GM12878 (cell line): ENCODE data around the gene MEIG1. TPM values are rescaled to one million over a fixed set of nuclear protein-coding genes. Genes with fewer than 3 reads are reported as not detected.

ENCODE experiments used
- ATAC-seq: fragments of 200-7000 bp; cut with Tn5 transposase; 3 replicates; pipeline ENCODE4 v1.9.1; 2020; ENCODE audit warnings: mild to moderate bottlenecking, moderate library complexity
- BruUV-seq: library from RNA; stranded (reverse); fragments of 400-500 nt; replicated peaks from 2 replicates; lab custom pipeline; 2021; lab: Mats Ljungman, UMichigan
- CTCF ChIA-PET: fragments of 300-600 bp; sonication (Branson Sonifier 250); formaldehyde crosslinking; extraction: SDS; loops from one replicate; lab custom pipeline; 2021; ENCODE audit warnings: inconsistent platforms; lab: Yijun Ruan, JAX
- POLR2A ChIA-PET: fragments of 350-600 bp; formaldehyde crosslinking; extraction: SDS; loops from one replicate; lab custom pipeline; 2021; ENCODE audit warnings: inconsistent platforms; lab: Charles Lee
- RAD21 ChIA-PET: fragments of 300-600 bp; sonication (Branson Sonifier 250); formaldehyde crosslinking; loops from one replicate; lab custom pipeline; 2023; ENCODE audit warnings: antibody characterized with exemption; ENCODE audit not compliant: unreplicated experiment; lab: Charles Lee
- SMC1A ChIA-PET: fragments of 300-600 bp; sonication (Branson Sonifier 250); formaldehyde crosslinking; loops from one replicate; lab custom pipeline; 2023; ENCODE audit not compliant: unreplicated experiment, uncharacterized antibody; lab: Charles Lee
- DNase-seq: peaks from one replicate; pipeline ENCODE4 v3.0.0-alpha.2; 2011; ENCODE audit warnings: low read depth, low spot score
- FAIRE-seq: peaks from 3 replicates; lab custom pipeline; 2011; peaks lifted over from hg19 to GRCh38; lab: Jason Lieb, UNC
- H2AFZ ChIP-seq: 2 replicates; pipeline ENCODE4 v1.6.0; 2011; ENCODE audit warnings: low read depth, low read length, control low read depth; ENCODE audit not compliant: control insufficient read depth
- H3K27ac ChIP-seq: 2 replicates; pipeline ENCODE4 v1.5.1; 2011; ENCODE audit warnings: control low read depth; ENCODE audit not compliant: control insufficient read depth, insufficient read depth
- H3K27me3 ChIP-seq, 2 experiments: replicated peaks in 1 of 2; 2 replicates each; pipeline versions ENCODE4 v1.6.0 to v1.6.1; 2011; ENCODE audit warnings: low read length in 1 of 2; ENCODE audit not compliant: control insufficient read depth in 2 of 2, insufficient read depth in 2 of 2
- H3K36me3 ChIP-seq, 2 experiments: 2 replicates each; pipeline ENCODE4 v1.5.1; 2011; ENCODE audit warnings: low read length in 1 of 2; ENCODE audit not compliant: control insufficient read depth in 2 of 2, insufficient read depth in 2 of 2
- H3K4me1 ChIP-seq: 2 replicates; pipeline ENCODE4 v1.6.1; 2011; ENCODE audit warnings: mild to moderate bottlenecking, low read length, moderate library complexity, mixed read lengths; ENCODE audit not compliant: control insufficient read depth, insufficient read depth
- H3K4me2 ChIP-seq: 2 replicates; pipeline ENCODE4 v1.6.0; 2011; ENCODE audit warnings: control low read depth; ENCODE audit not compliant: control insufficient read depth, insufficient read depth
- H3K4me3 ChIP-seq: fragments of 200-600 bp; sonication (generic); 2 replicates; pipeline ENCODE4 v1.5.1; 2016
- H3K79me2 ChIP-seq: 2 replicates; pipeline ENCODE4 v1.6.0; 2011; ENCODE audit warnings: low read length; ENCODE audit not compliant: control insufficient read depth, insufficient read depth
- H3K9ac ChIP-seq: 2 replicates; pipeline ENCODE4 v1.8.0; 2011; ENCODE audit warnings: low read length, control low read depth, mixed read lengths; ENCODE audit not compliant: control insufficient read depth, insufficient read depth
- H3K9me3 ChIP-seq: replicated peaks from 3 replicates; pipeline ENCODE4 v1.5.1; 2011; ENCODE audit warnings: mild to moderate bottlenecking, low read length; ENCODE audit not compliant: control insufficient read depth, insufficient read depth
- H4K20me1 ChIP-seq: 2 replicates; pipeline ENCODE4 v1.6.0; 2011; ENCODE audit not compliant: control insufficient read depth, insufficient read depth
- EGR1 ChIP-seq, 2 experiments: IDR thresholded peaks; 1 replicate in 1 of 2; 2 replicates in 1 of 2; pipeline ENCODE4 v1.6.1; 2011 to 2012; ENCODE audit warnings: low read depth in 2 of 2, low read length in 2 of 2, borderline replicate concordance in 1 of 2, mild to moderate bottlenecking in 1 of 2, moderate library complexity in 1 of 2
- IRF5 ChIP-seq: fragments of 450-650 bp; IDR thresholded peaks from 2 replicates; pipeline ENCODE4 v1.6.1; 2017; ENCODE audit warnings: borderline replicate concordance
- RCOR1 ChIP-seq: conservative IDR thresholded peaks from 2 replicates; pipeline ENCODE4 v1.6.1; 2012; ENCODE audit warnings: low read depth, low read length, improper control_type of control experiment
- TCF7 ChIP-seq: IDR thresholded peaks from 2 replicates; pipeline ENCODE4 v1.6.1; 2014; ENCODE audit warnings: antibody characterized with exemption, borderline replicate concordance
- ZBED1 ChIP-seq: IDR thresholded peaks from 2 replicates; pipeline ENCODE4 v1.6.1; 2016; ENCODE audit warnings: borderline replicate concordance
- WGBS: methylation state at CpG from one replicate; pipeline ENCODE4 v1.1.6; 2016; ENCODE audit warnings: low lambda C conversion rate; ENCODE audit not compliant: insufficient replicate concordance, insufficient coverage; ENCODE audit errors: missing lambda C conversion rate; 5-methylcytosine and 5-hydroxymethylcytosine counted together
- in situ Hi-C: fragments of 300-500 bp; cut with MboI; formaldehyde crosslinking; loops from 9 replicates; pipeline ENCODE4 v1.14.3; 2018; ENCODE audit warnings: mixed read lengths
- intact Hi-C: fragments of 100-400 bp; cut with micrococcal nuclease; formaldehyde crosslinking; loops from one replicate; pipeline ENCODE4 v1.14.2; 2022; ENCODE audit not compliant: unreplicated experiment
- polyA plus RNA-seq, 11 experiments: library from polyadenylated mRNA; depleted of rRNA in 4 of 11; unstranded in 6 of 11; stranded (reverse) in 5 of 11; fragments of >200 nt; fragmentation: Nextera tagmentation in 4 of 11; fragmentation: Illumina TruSeq in 1 of 11; extraction: Ambion mirVana in 4 of 11; extraction: Trizol in 1 of 11; gene quantifications; 1 replicate in 1 of 11; 2 replicates in 10 of 11; pipeline versions ENCODE4 v1.2.1 to v1.2.3, GENCODE V29; 2011 to 2016; ENCODE audit warnings: inconsistent platforms in 2 of 11, missing spikeins in 2 of 11, low read depth in 1 of 11
- total RNA-seq, 4 experiments: library from RNA; depleted of rRNA in 3 of 4; stranded (reverse); fragments of >200 nt in 3 of 4; fragmentation: Illumina TruSeq in 1 of 4; extraction: Trizol in 1 of 4; gene quantifications; 2 replicates each; pipeline versions ENCODE4 v1.2.1 to v1.2.3, GENCODE V29; 2013 to 2021
- TF ChIP-seq, protein P1 (sequence below): IDR thresholded peaks from 2 replicates; pipeline ENCODE4 v1.6.1; 2012; ENCODE audit warnings: mild to moderate bottlenecking, low read depth, low read length
- TF ChIP-seq, protein P2 (sequence below): fragments of 450-650 bp; IDR thresholded peaks from 2 replicates; pipeline ENCODE4 v1.6.1; 2017; ENCODE audit warnings: mild to moderate bottlenecking, moderate library complexity

The MEIG1 gene
- total and polyA plus RNA-seq, 10 of the 15 experiments (the other 5 are each of a cell fraction or from before 2014, with no cell fraction given) = 0.13 to 1.9 (median 0.80) TPM; not detected in 2

DNA sequence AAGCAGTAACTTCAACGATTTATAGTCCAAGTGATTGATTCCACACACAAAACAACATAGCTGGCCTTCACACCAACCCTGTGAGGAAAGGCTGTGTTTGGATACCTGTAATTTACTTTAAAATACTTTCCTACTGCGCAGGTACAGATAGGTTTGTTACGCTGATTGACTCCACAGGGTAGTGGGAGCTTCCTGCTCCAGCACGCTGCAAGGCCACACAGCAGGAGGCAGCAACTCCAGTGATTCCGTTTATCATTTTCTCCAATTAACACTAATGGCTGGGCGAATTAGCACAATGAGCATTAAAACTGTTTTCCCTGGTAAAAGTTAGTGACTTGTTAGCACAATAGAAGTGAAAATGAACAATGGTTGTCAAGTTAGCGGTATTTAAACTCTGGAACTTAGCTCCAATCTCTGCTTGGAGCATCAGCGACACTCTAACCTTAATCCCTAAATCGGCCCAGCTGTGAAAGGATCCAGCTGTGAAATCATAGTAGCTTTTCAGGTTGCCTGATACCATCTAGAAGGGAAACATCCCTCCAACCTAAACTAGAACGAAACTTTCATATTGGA is 6.3 kb upstream of the MEIG1 start:
- H3K27me3 ChIP-seq = no peaks in the 10 kb centered on the region
- ChIA-PET SMC1A (interaction anchor here (0.7 to 3.1 kb wide), 21 partner anchors 9 to 416 kb away, joined by 3 to 23 read pairs (median 5); partner anchors contain the start of genes CDNF, HSPA14, MSANTD7 and SUV39H2), CTCF (interaction anchor here (0.7 to 3.0 kb wide), 22 partner anchors 8 to 770 kb away, joined by 3 to 22 read pairs (median 4); partner anchors contain the start of genes CDNF, HSPA14, MSANTD7 and SUV39H2), POLR2A (interaction anchor here (0.7 to 5.0 kb wide), 11 partner anchors 19 to 413 kb away, joined by 3 to 17 read pairs (median 3); partner anchors contain the start of genes CDNF, HSPA14, MSANTD7 and SUV39H2), RAD21 (interaction anchor here (0.7 to 2.9 kb wide), 14 partner anchors 19 to 306 kb away, joined by 3 to 18 read pairs (median 5); partner anchors contain the start of genes CDNF, HSPA14, MSANTD7 and NMT2)
- FAIRE-seq = no peak
- H3K9me3 ChIP-seq = no peaks in the 10 kb centered on the region
- H4K20me1 ChIP-seq = 0 out of 2 replicates have a peak, but pooled peaks cover 4% of the 10 kb centered on the region
- no peak for DNase-seq
- peak overlapping the region; percentile 90 for H3K4me2 ChIP-seq
- H3K4me1 ChIP-seq = peaks cover 21% of the 10 kb centered on the region
- H3K9ac ChIP-seq = peak overlapping the region; percentile 95
- in situ Hi-C loops = no loop called here
- peaks cover 0 to 11% of the 10 kb centered on the region in 2 experiments; a peak in 2 of 4 replicates for H3K36me3 ChIP-seq
- peak overlapping the region; percentile 91 for H3K4me3 ChIP-seq
- 0 out of 3 replicates have a peak, but pooled peaks have one; percentile 6 for ATAC-seq
- H3K27ac ChIP-seq = peak overlapping the region; percentile 98
- BruUV-seq = TSS peak; percentile 61
- TF ChIP-seq RCOR1 (no peak), TCF7 (no peak), ZBED1 (0 out of 2 replicates have a peak, but pooled peaks have one; percentile 36), IRF5 (no peak), EGR1 (IDR thresholded peaks at IDR 0.05; ENCODE audit: borderline replicate concordance in 1 of 2, low read depth in 2 of 2, low read length in 2 of 2) (no peak)
- TF ChIP-seq, protein P1, sequence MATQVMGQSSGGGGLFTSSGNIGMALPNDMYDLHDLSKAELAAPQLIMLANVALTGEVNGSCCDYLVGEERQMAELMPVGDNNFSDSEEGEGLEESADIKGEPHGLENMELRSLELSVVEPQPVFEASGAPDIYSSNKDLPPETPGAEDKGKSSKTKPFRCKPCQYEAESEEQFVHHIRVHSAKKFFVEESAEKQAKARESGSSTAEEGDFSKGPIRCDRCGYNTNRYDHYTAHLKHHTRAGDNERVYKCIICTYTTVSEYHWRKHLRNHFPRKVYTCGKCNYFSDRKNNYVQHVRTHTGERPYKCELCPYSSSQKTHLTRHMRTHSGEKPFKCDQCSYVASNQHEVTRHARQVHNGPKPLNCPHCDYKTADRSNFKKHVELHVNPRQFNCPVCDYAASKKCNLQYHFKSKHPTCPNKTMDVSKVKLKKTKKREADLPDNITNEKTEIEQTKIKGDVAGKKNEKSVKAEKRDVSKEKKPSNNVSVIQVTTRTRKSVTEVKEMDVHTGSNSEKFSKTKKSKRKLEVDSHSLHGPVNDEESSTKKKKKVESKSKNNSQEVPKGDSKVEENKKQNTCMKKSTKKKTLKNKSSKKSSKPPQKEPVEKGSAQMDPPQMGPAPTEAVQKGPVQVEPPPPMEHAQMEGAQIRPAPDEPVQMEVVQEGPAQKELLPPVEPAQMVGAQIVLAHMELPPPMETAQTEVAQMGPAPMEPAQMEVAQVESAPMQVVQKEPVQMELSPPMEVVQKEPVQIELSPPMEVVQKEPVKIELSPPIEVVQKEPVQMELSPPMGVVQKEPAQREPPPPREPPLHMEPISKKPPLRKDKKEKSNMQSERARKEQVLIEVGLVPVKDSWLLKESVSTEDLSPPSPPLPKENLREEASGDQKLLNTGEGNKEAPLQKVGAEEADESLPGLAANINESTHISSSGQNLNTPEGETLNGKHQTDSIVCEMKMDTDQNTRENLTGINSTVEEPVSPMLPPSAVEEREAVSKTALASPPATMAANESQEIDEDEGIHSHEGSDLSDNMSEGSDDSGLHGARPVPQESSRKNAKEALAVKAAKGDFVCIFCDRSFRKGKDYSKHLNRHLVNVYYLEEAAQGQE = no peak
- TF ChIP-seq, protein P2, sequence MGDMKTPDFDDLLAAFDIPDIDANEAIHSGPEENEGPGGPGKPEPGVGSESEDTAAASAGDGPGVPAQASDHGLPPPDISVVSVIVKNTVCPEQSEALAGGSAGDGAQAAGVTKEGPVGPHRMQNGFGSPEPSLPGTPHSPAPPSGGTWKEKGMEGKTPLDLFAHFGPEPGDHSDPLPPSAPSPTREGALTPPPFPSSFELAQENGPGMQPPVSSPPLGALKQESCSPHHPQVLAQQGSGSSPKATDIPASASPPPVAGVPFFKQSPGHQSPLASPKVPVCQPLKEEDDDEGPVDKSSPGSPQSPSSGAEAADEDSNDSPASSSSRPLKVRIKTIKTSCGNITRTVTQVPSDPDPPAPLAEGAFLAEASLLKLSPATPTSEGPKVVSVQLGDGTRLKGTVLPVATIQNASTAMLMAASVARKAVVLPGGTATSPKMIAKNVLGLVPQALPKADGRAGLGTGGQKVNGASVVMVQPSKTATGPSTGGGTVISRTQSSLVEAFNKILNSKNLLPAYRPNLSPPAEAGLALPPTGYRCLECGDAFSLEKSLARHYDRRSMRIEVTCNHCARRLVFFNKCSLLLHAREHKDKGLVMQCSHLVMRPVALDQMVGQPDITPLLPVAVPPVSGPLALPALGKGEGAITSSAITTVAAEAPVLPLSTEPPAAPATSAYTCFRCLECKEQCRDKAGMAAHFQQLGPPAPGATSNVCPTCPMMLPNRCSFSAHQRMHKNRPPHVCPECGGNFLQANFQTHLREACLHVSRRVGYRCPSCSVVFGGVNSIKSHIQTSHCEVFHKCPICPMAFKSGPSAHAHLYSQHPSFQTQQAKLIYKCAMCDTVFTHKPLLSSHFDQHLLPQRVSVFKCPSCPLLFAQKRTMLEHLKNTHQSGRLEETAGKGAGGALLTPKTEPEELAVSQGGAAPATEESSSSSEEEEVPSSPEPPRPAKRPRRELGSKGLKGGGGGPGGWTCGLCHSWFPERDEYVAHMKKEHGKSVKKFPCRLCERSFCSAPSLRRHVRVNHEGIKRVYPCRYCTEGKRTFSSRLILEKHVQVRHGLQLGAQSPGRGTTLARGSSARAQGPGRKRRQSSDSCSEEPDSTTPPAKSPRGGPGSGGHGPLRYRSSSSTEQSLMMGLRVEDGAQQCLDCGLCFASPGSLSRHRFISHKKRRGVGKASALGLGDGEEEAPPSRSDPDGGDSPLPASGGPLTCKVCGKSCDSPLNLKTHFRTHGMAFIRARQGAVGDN = no peak
- H2AFZ ChIP-seq = peak overlapping the region; percentile 77; the same call in 1 of the 2 replicates
- 2% methylated on average over 10 of the region's 10 CpGs for WGBS
- peaks cover 54% of the 10 kb centered on the region for H3K79me2 ChIP-seq
- intact Hi-C loops = loop anchor here (5.0 to 10.0 kb wide), 3 partner anchors 116 to 1632 kb away; partner anchors contain the start of genes CDNF, HSPA14 and MSANTD7
